ENCODE results near the gene KLHL26. TPM values are rescaled to one million over a fixed set of nuclear protein-coding genes. Genes with fewer than 3 reads are reported as not detected.

Gene KLHL26
- total and polyA plus RNA-seq, 2 experiments from 2014 or later: 2.9 to 6.4 TPM

GRCh38 chr19:18704971-18705370 is 68.1 kb downstream of the KLHL26 start:
- Histone ChIP-seq H3K9ac (no peak overlapping the region), H3K27me3 (replicated peaks; ENCODE audit: insufficient read depth) (no peaks in the 10 kb centered on the region), H3K4me2 (ENCODE audit: unreplicated experiment) (no peak overlapping the region), H3K9me2 (ENCODE audit: insufficient read depth) (no peaks in the 10 kb centered on the region), H2AFZ (no peak overlapping the region), H3K4me3 (no peak overlapping the region), H3F3A (ENCODE audit: insufficient read depth) (no peaks in the 10 kb centered on the region; the same call in 1 of the 2 replicates), H3K4me1 (ENCODE audit: insufficient read depth) (peaks cover 6% of the 10 kb centered on the region; the same call in 1 of the 2 replicates), H4K20me1 (ENCODE audit: insufficient read depth) (no peaks in the 10 kb centered on the region; the same call in 1 of the 2 replicates), H3K79me2 (ENCODE audit: insufficient read depth) (peaks cover 64% of the 10 kb centered on the region), H3K27ac (no peak overlapping the region), H3K36me3 (ENCODE audit: low read depth) (no peaks in the 10 kb centered on the region), H3K9me3 (ENCODE audit: low read depth) (no peaks in the 10 kb centered on the region)
- WGBS, 2 experiments (ENCODE audit: low coverage in 1 of 2, low lambda C conversion rate in 2 of 2, missing lambda C conversion rate in 2 of 2): 71 to 73% methylated on average over 7 of the region's 7 CpGs
- no peak for TF ChIP-seq EZH2 (IDR thresholded peaks at IDR 0.05; ENCODE audit: insufficient read depth, poor library complexity, severe bottlenecking)
- TF ChIP-seq EZH2phosphoT487 (IDR thresholded peaks at IDR 0.05; ENCODE audit: insufficient read depth, low read depth): no peak
- DNase-seq: no peak
- in situ Hi-C loops (cut with MboI): no loop called here

- no peak for DNase-seq
- H3K4me1 ChIP-seq (ENCODE audit: insufficient read depth): no peaks in the 10 kb centered on the region
- no peaks in the 10 kb centered on the region for H3F3A ChIP-seq (ENCODE audit: insufficient read depth)
- no peaks in the 10 kb centered on the region for H3K9me3 ChIP-seq (ENCODE audit: low read depth)
- H3K27me3 ChIP-seq (replicated peaks; ENCODE audit: insufficient read depth): no peaks in the 10 kb centered on the region
- H2AFZ ChIP-seq: no peak overlapping the region
- no peak overlapping the region for H3K9ac ChIP-seq
- in situ Hi-C loops (cut with MboI): no loop called here
- TF ChIP-seq EZH2 (IDR thresholded peaks at IDR 0.05; ENCODE audit: insufficient read depth, poor library complexity, severe bottlenecking) (no peak), EZH2phosphoT487 (IDR thresholded peaks at IDR 0.05; ENCODE audit: insufficient read depth, low read depth) (no peak)
- no peak overlapping the region for H3K27ac ChIP-seq
- peaks cover 57% of the 10 kb centered on the region for H3K79me2 ChIP-seq (ENCODE audit: insufficient read depth)
- H3K9me2 ChIP-seq (ENCODE audit: insufficient read depth): no peaks in the 10 kb centered on the region
- no peaks in the 10 kb centered on the region for H3K36me3 ChIP-seq (ENCODE audit: low read depth)
- no peaks in the 10 kb centered on the region; the same call in 1 of the 2 replicates for H4K20me1 ChIP-seq (ENCODE audit: insufficient read depth)
- 51 to 58% methylated on average over 22 to 25 of the region's 25 CpGs for WGBS, 2 experiments (ENCODE audit: low coverage in 1 of 2, low lambda C conversion rate in 2 of 2, missing lambda C conversion rate in 2 of 2)
- H3K4me3 ChIP-seq: no peak overlapping the region
- no peak overlapping the region for H3K4me2 ChIP-seq (ENCODE audit: unreplicated experiment)
Measured at GRCh38 chr19:18708452-18709231, 71.8 kb downstream of the KLHL26 start.

GRCh38 chr19:18709546-18709945 is 72.7 kb downstream of the KLHL26 start:
- H4K20me1 ChIP-seq (ENCODE audit: insufficient read depth): no peaks in the 10 kb centered on the region; the same call in 1 of the 2 replicates
- no peak for DNase-seq
- H3K27ac ChIP-seq: no peak overlapping the region
- no peaks in the 10 kb centered on the region for H3K4me1 ChIP-seq (ENCODE audit: insufficient read depth)
- TF ChIP-seq EZH2 (IDR thresholded peaks at IDR 0.05; ENCODE audit: insufficient read depth, poor library complexity, severe bottlenecking) (no peak), EZH2phosphoT487 (IDR thresholded peaks at IDR 0.05; ENCODE audit: insufficient read depth, low read depth) (no peak)
- H2AFZ ChIP-seq: no peak overlapping the region
- H3K79me2 ChIP-seq (ENCODE audit: insufficient read depth): peaks cover 48% of the 10 kb centered on the region
- no peak overlapping the region for H3K9ac ChIP-seq
- no peaks in the 10 kb centered on the region for H3K9me2 ChIP-seq (ENCODE audit: insufficient read depth)
- H3K4me3 ChIP-seq: no peak overlapping the region
- no peaks in the 10 kb centered on the region for H3K9me3 ChIP-seq (ENCODE audit: low read depth)
- in situ Hi-C loops (cut with MboI): no loop called here
- H3K4me2 ChIP-seq (ENCODE audit: unreplicated experiment): no peak overlapping the region
- no peaks in the 10 kb centered on the region for H3K36me3 ChIP-seq (ENCODE audit: low read depth)
- no peaks in the 10 kb centered on the region for H3K27me3 ChIP-seq (replicated peaks; ENCODE audit: insufficient read depth)
- no peaks in the 10 kb centered on the region for H3F3A ChIP-seq (ENCODE audit: insufficient read depth)
- 94 to 98% methylated on average over 10 of the region's 10 CpGs for WGBS, 2 experiments (ENCODE audit: low coverage in 1 of 2, low lambda C conversion rate in 2 of 2, missing lambda C conversion rate in 2 of 2)

GRCh38 chr19:18710186-18710585 is 73.4 kb downstream of the KLHL26 start:
- 90 to 92% methylated on average over 11 of the region's 11 CpGs for WGBS, 2 experiments (ENCODE audit: low coverage in 1 of 2, low lambda C conversion rate in 2 of 2, missing lambda C conversion rate in 2 of 2)

More at GRCh38 chr19:18710186-18710585, 73.4 kb downstream of the KLHL26 start:
- H3K9ac ChIP-seq: no peak overlapping the region
- H3K4me1 ChIP-seq (ENCODE audit: insufficient read depth): no peaks in the 10 kb centered on the region
- in situ Hi-C loops (cut with MboI): no loop called here
- H3K9me3 ChIP-seq (ENCODE audit: low read depth): no peaks in the 10 kb centered on the region
- no peaks in the 10 kb centered on the region for H3K36me3 ChIP-seq (ENCODE audit: low read depth)
- no peak for DNase-seq
- no peak overlapping the region for H3K27ac ChIP-seq
- no peaks in the 10 kb centered on the region for H3K9me2 ChIP-seq (ENCODE audit: insufficient read depth)
- no peak overlapping the region for H3K4me2 ChIP-seq (ENCODE audit: unreplicated experiment)
- no peak for TF ChIP-seq EZH2 (IDR thresholded peaks at IDR 0.05; ENCODE audit: insufficient read depth, poor library complexity, severe bottlenecking)
- no peak for TF ChIP-seq EZH2phosphoT487 (IDR thresholded peaks at IDR 0.05; ENCODE audit: insufficient read depth, low read depth)
- H4K20me1 ChIP-seq (ENCODE audit: insufficient read depth): no peaks in the 10 kb centered on the region
- H3K27me3 ChIP-seq (replicated peaks; ENCODE audit: insufficient read depth): no peaks in the 10 kb centered on the region
- H3F3A ChIP-seq (ENCODE audit: insufficient read depth): no peaks in the 10 kb centered on the region
- no peak overlapping the region for H2AFZ ChIP-seq
- no peak overlapping the region for H3K4me3 ChIP-seq
- H3K79me2 ChIP-seq (ENCODE audit: insufficient read depth): peaks cover 48% of the 10 kb centered on the region

Measured in GM23248 (cell line).